ENCODE data around the gene APP.

The APP gene

GRCh38 chr21:26170471-26171257 is at the start of gene APP:
APP (minus strand) TSS chr21:26170770; CDS start chr21:26170620, 150 bp downstream.
- DNase-seq: peak; percentile 67 to 79

GRCh38 chr21:26212220-26212619 is 41.6 kb upstream of the APP start:
- DNase-seq: no peak

GRCh38 chr21:26210614-26211013 is 40.0 kb upstream of the APP start:
- DNase-seq: no peak

- no peak for DNase-seq
These were observed 36.5 kb upstream of the APP start for GRCh38 chr21:26207021-26207420.

- DNase-seq: no peak
These were observed 28.9 kb upstream of the APP start for GRCh38 chr21:26199456-26199855.

- no peak for DNase-seq
These were observed 25.1 kb upstream of the APP start for GRCh38 chr21:26195708-26196107.

- no peak for DNase-seq
These were observed 24.3 kb upstream of the APP start for GRCh38 chr21:26194811-26195251.

GRCh38 chr21:26194326-26194725 is 23.8 kb upstream of the APP start:
- no peak for DNase-seq

GRCh38 chr21:26191609-26192008 is 21.0 kb upstream of the APP start:
- DNase-seq: no peak

- DNase-seq: no peak
These were observed 17.9 kb upstream of the APP start for GRCh38 chr21:26188422-26188821.

- DNase-seq: no peak
These were observed 14.9 kb upstream of the APP start for GRCh38 chr21:26185446-26185845.

GRCh38 chr21:26185021-26185420 is 14.5 kb upstream of the APP start:
- DNase-seq: no peak

GRCh38 chr21:26179501-26179900 is 8.9 kb upstream of the APP start:
- no peak for DNase-seq

- no peak for DNase-seq
These were observed 7.3 kb upstream of the APP start for GRCh38 chr21:26177746-26178426.

GRCh38 chr21:26177187-26177586 is 6.6 kb upstream of the APP start:
- no peak for DNase-seq

- no peak for DNase-seq
These were observed 909 bp upstream of the APP start for GRCh38 chr21:26171258-26172100.

- DNase-seq: peak in 1 of 2 experiments; percentile 17
These were observed 729 bp downstream of the APP start for GRCh38 chr21:26169611-26170470.

- DNase-seq: peak; percentile 19 to 45
These were observed 1.4 kb downstream of the APP start for GRCh38 chr21:26169061-26169610.

GRCh38 chr21:26168371-26168770 is 2.2 kb downstream of the APP start:
- no peak for DNase-seq

GRCh38 chr21:26167593-26167992 is 3.0 kb downstream of the APP start:
- no peak for DNase-seq

- DNase-seq: no peak
These were observed 5.2 kb downstream of the APP start for GRCh38 chr21:26165331-26165730.

- DNase-seq: no peak
These were observed 6.3 kb downstream of the APP start for GRCh38 chr21:26164311-26164710.

Measured in NCI-H1930 (cell line).